Lung (tissue), 16 donors: ENCODE data around the gene OR52E4. TPM values are rescaled to one million over a fixed set of nuclear protein-coding genes. Genes with fewer than 3 reads are reported as not detected.

Experiments used
- ATAC-seq: fragments of 200-7000 bp; cut with Tn5 transposase; one replicate; pipeline ENCODE4 v1.9.1; 2020; ENCODE audit warnings: moderate number of reproducible peaks; ENCODE audit not compliant: insufficient read depth, low FRiP score
- DNase-seq, 3 donors: peaks; one replicate each; pipeline ENCODE4 v3.0.0-alpha.2; 2013 to 2017
- H3K27ac ChIP-seq, 2 donors: one replicate each; pipeline ENCODE4 v1.5.1; 2013; ENCODE audit warnings: mild to moderate bottlenecking in 2 of 2, moderate library complexity in 2 of 2, control low read depth in 1 of 2, inconsistent platforms in 1 of 2, low read depth in 1 of 2, low read length in 1 of 2
- H3K27me3 ChIP-seq, 3 donors: one replicate each; pipeline ENCODE4 v1.5.1; 2013; ENCODE audit warnings: low read length in 2 of 3; ENCODE audit not compliant: control insufficient read depth in 3 of 3, insufficient read depth in 3 of 3
- H3K36me3 ChIP-seq, 4 donors: one replicate each; pipeline ENCODE4 v1.5.1; 2013; ENCODE audit warnings: low read length in 4 of 4, mild to moderate bottlenecking in 1 of 4, moderate library complexity in 1 of 4; ENCODE audit not compliant: control insufficient read depth in 4 of 4, insufficient read depth in 4 of 4
- H3K4me1 ChIP-seq, 5 donors: one replicate each; pipeline ENCODE4 v1.5.1; 2013; ENCODE audit warnings: low read length in 5 of 5, mild to moderate bottlenecking in 2 of 5, moderate library complexity in 1 of 5; ENCODE audit not compliant: control insufficient read depth in 5 of 5, insufficient read depth in 5 of 5
- H3K4me3 ChIP-seq: one replicate; pipeline ENCODE4 v1.5.1; 2013; ENCODE audit warnings: mild to moderate bottlenecking, control low read depth, moderate library complexity
- H3K9ac ChIP-seq, 2 donors: one replicate each; pipeline ENCODE4 v1.5.1; 2013; ENCODE audit warnings: low read length in 2 of 2, control low read depth in 1 of 2; ENCODE audit not compliant: insufficient read depth in 1 of 2
- H3K9me3 ChIP-seq, 4 donors: one replicate each; pipeline ENCODE4 v1.5.1; 2013; ENCODE audit warnings: low read length in 3 of 4, mild to moderate bottlenecking in 1 of 4, moderate library complexity in 1 of 4; ENCODE audit not compliant: control insufficient read depth in 4 of 4, insufficient read depth in 3 of 4
- CTCF ChIP-seq: IDR thresholded peaks from 2 replicates; pipeline ENCODE4 v1.5.1; 2012; ENCODE audit warnings: mild to moderate bottlenecking; ENCODE audit errors: control extremely low read depth, extremely low read depth
- WGBS, 2 donors: extraction: QIAGEN DNeasy Blood & Tissue Kit; methylation state at CpG; one replicate each; pipeline ENCODE4 v1.1.7; 2013; 5-methylcytosine and 5-hydroxymethylcytosine counted together
- long read RNA-seq, 5 donors: transcript quantifications; one replicate each; lab custom pipeline, GENCODE V29; 2026
- polyA plus RNA-seq, 2 donors: library from polyadenylated mRNA; stranded (reverse); fragments of 200-250 nt; gene quantifications; one replicate each; pipeline ENCODE4 v1.2.1, GENCODE V29; 2013
- total RNA-seq, 2 donors: library from RNA; depleted of rRNA in 1 of 2; stranded (reverse); fragments of >200 nt in 1 of 2; gene quantifications; one replicate each; pipeline ENCODE4 v1.2.1, GENCODE V29; 2014 to 2021
- donor health status: control.
- donor health status: control.
- donor health status: Bipolar disorder and iron deficiency.
- donor health status: healthy.
- donor health status: DM: yes; HTN: yes; CAD: no.

The OR52E4 gene
- total RNA-seq (not detected), polyA plus RNA-seq (not detected)
- long read RNA-seq, donor 1, result 0 reads
- long read RNA-seq, donor 2, result 0 reads
- long read RNA-seq, donor 3, result 0 reads
- long read RNA-seq, donor 4, result 0 reads
- long read RNA-seq, donor 5, result 0 reads

- no peak within 1 kb of the TSS for H3K9ac ChIP-seq
Measured at GRCh38 chr11:5880329-5880728, at the start of gene OR52E4. OR52E4 (plus strand) TSS chr11:5880629; CDS start chr11:5884293, 3,664 bp downstream.

GRCh38 chr11:5831196-5831829, 49.1 kb upstream of the OR52E4 start:
- DNase-seq, result no peak
- WGBS, 2 donors, result 86 to 95% methylated on average over 6 of the region's 6 CpGs
- no peak overlapping the region for H3K27ac ChIP-seq

More at GRCh38 chr11:5880329-5880728, at the start of gene OR52E4:
- TF ChIP-seq CTCF, result no peak
- Histone ChIP-seq H3K9me3 (no peaks in the 10 kb centered on the region), H3K27ac (no peak within 1 kb of the TSS), H3K4me1 (no peaks in the 10 kb centered on the region), H3K27me3 (no peaks in the 10 kb centered on the region), H3K36me3 (no peaks in the 10 kb centered on the region), H3K4me3 (no peak within 1 kb of the TSS)
- ATAC-seq (no peak), DNase-seq (no peak)
- 78 to 81% methylated on average over 4 of the region's 4 CpGs for WGBS, 2 donors

GRCh38 chr11:5833446-5833845, 47.0 kb upstream of the OR52E4 start:
- DNase-seq (no peak), ATAC-seq (no peak)
- Histone ChIP-seq H3K36me3 (no peaks in the 10 kb centered on the region), H3K27me3 (no peaks in the 10 kb centered on the region), H3K4me1 (no peaks in the 10 kb centered on the region), H3K4me3 (no peak overlapping the region), H3K27ac (no peak overlapping the region), H3K9me3 (peaks cover 0 to 4% (median 0%) of the 10 kb centered on the region in 4 donors), H3K9ac (no peak overlapping the region)
- no peak for TF ChIP-seq CTCF
- 45 to 46% methylated on average over 2 of the region's 2 CpGs for whole genome bisulfite sequencing, 2 donors

More at GRCh38 chr11:5831196-5831829, 49.1 kb upstream of the OR52E4 start:
- no peaks in the 10 kb centered on the region for H3K36me3 ChIP-seq
- no peak for ATAC-seq
- no peaks in the 10 kb centered on the region for H3K4me1 ChIP-seq
- no peak overlapping the region for H3K9ac ChIP-seq
- H3K9me3 ChIP-seq, result peaks cover 0 to 8% (median 0%) of the 10 kb centered on the region in 4 donors
- no peak for TF ChIP-seq CTCF
- no peaks in the 10 kb centered on the region for H3K27me3 ChIP-seq
- H3K4me3 ChIP-seq, result no peak overlapping the region
